ENCODE results near the gene SLC48A1. TPM values are rescaled to one million over a fixed set of nuclear protein-coding genes. Genes with fewer than 3 reads are reported as not detected.

The SLC48A1 gene
- polyA plus RNA-seq, 1 donor (not counting 4 experiments of a cell fraction or from before 2014, with no cell fraction given): 8.1 TPM

DNA sequence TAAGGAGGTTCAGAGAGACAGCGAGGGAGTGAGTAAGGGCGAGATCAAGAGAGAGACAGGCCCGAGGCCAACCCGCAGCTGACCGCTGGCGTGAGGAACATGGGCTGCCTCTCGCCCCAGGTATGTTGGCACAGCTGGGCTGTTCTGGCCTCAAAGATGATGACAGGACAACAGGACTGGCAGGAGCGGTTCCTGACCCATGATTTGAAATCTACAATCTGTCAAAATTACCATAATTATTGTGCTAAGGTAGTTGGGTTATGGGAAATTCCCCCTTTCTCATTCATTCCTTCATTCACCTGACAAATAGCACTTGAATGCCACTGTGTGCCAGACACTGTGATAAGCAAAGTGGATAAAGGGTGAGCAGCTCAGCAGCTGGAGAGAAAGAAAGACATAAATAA lies 42.7 kb upstream of the SLC48A1 start:
- TF ChIP-seq EZH2 (IDR thresholded peaks at IDR 0.05; ENCODE audit: low read length) (no peak), CTCF (optimal IDR thresholded peaks at IDR 0.05 in 1 of 3, IDR thresholded peaks at IDR 0.05 in 1 of 3, conservative IDR thresholded peaks at IDR 0.05 in 1 of 3; ENCODE audit: extremely low read depth in 1 of 3, insufficient read depth in 2 of 3, low read length in 3 of 3) (no peak)
- dilution Hi-C loops (cut with MboI; ENCODE audit: extremely low pct_ligation_motif_present, low sequenced_read_pairs): no loop called here
- no peak overlapping the region for H3K9ac ChIP-seq (ENCODE audit: control insufficient read depth, extremely low read depth, insufficient read depth, low read length)
- DNase-seq (ENCODE audit: low read depth, low spot score) (no peak), FAIRE-seq (no peak)
- H3K79me2 ChIP-seq (ENCODE audit: control insufficient read depth, insufficient read depth, low read length): no peaks in the 10 kb centered on the region
- no peak overlapping the region for H3K4me2 ChIP-seq (ENCODE audit: control insufficient read depth, extremely low read depth, insufficient read depth, low read depth, low read length)
- no peak overlapping the region for H2AFZ ChIP-seq (ENCODE audit: control insufficient read depth, low read length)
- H4K20me1 ChIP-seq (ENCODE audit: control insufficient read depth, extremely low read depth, insufficient read depth, low read length): no peaks in the 10 kb centered on the region
- no peak overlapping the region for H3K27ac ChIP-seq (ENCODE audit: control insufficient read depth, insufficient read depth, low read length)
- H3K9me3 ChIP-seq (ENCODE audit: control insufficient read depth, low read depth, low read length): no peaks in the 10 kb centered on the region
- no peaks in the 10 kb centered on the region for H3K27me3 ChIP-seq (ENCODE audit: control insufficient read depth, extremely low read depth, insufficient read depth, low read length)
- H3K4me1 ChIP-seq (ENCODE audit: control insufficient read depth, extremely low read depth, insufficient read depth, low read length): peaks cover 14% of the 10 kb centered on the region
- no peaks in the 10 kb centered on the region for H3K36me3 ChIP-seq (ENCODE audit: control insufficient read depth in 2 of 2, extremely low read depth in 1 of 2, insufficient read depth in 2 of 2, low read length in 2 of 2)
- no peaks in the 10 kb centered on the region for H3K9me1 ChIP-seq (ENCODE audit: control insufficient read depth, extremely low read depth, insufficient read depth, low read length)
- H3K4me3 ChIP-seq (ENCODE audit: control insufficient read depth in 2 of 3, extremely low read depth in 1 of 3, insufficient read depth in 2 of 3, low read depth in 1 of 3, low read length in 3 of 3): no peak overlapping the region

DNA sequence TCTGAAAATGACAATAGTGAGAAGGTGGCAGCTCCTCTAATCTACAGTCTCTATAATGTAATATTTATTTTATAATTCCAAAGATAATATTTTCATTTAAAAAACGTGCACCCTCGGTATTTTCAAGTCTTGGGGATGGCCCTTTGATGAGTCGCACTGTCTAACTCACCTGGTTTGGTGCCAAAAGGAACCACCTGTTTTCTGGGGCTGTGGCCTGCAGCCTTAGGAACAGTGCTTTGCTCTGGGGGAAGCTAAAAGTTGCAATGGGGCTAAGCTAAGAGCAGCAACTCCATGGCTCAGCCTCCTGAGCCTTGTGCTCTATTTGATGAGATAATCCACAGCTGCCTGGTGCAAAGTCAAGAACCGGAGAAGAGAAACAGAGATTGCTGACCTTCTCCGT lies 41.3 kb upstream of the SLC48A1 start:
- FAIRE-seq (no peak), DNase-seq (ENCODE audit: low read depth, low spot score) (no peak)
- Histone ChIP-seq H3K9me3 (ENCODE audit: control insufficient read depth, low read depth, low read length) (no peaks in the 10 kb centered on the region), H3K4me3 (ENCODE audit: control insufficient read depth in 2 of 3, extremely low read depth in 1 of 3, insufficient read depth in 2 of 3, low read depth in 1 of 3, low read length in 3 of 3) (no peak overlapping the region), H3K4me1 (ENCODE audit: control insufficient read depth, extremely low read depth, insufficient read depth, low read length) (peaks cover 2% of the 10 kb centered on the region), H3K9me1 (ENCODE audit: control insufficient read depth, extremely low read depth, insufficient read depth, low read length) (no peaks in the 10 kb centered on the region), H2AFZ (ENCODE audit: control insufficient read depth, low read length) (no peak overlapping the region), H3K27ac (ENCODE audit: control insufficient read depth, insufficient read depth, low read length) (no peak overlapping the region), H3K79me2 (ENCODE audit: control insufficient read depth, insufficient read depth, low read length) (no peaks in the 10 kb centered on the region), H3K9ac (ENCODE audit: control insufficient read depth, extremely low read depth, insufficient read depth, low read length) (no peak overlapping the region), H3K36me3 (ENCODE audit: control insufficient read depth in 2 of 2, extremely low read depth in 1 of 2, insufficient read depth in 2 of 2, low read length in 2 of 2) (peaks cover 0 to 1% of the 10 kb centered on the region in 2 experiments), H3K27me3 (ENCODE audit: control insufficient read depth, extremely low read depth, insufficient read depth, low read length) (no peaks in the 10 kb centered on the region), H4K20me1 (ENCODE audit: control insufficient read depth, extremely low read depth, insufficient read depth, low read length) (no peaks in the 10 kb centered on the region), H3K4me2 (ENCODE audit: control insufficient read depth, extremely low read depth, insufficient read depth, low read depth, low read length) (no peak overlapping the region)
- TF ChIP-seq EZH2 (IDR thresholded peaks at IDR 0.05; ENCODE audit: low read length): no peak
- TF ChIP-seq CTCF (optimal IDR thresholded peaks at IDR 0.05 in 1 of 3, IDR thresholded peaks at IDR 0.05 in 1 of 3, conservative IDR thresholded peaks at IDR 0.05 in 1 of 3; ENCODE audit: extremely low read depth in 1 of 3, insufficient read depth in 2 of 3, low read length in 3 of 3): no peak
- dilution Hi-C loops (cut with MboI; ENCODE audit: extremely low pct_ligation_motif_present, low sequenced_read_pairs): no loop called here
